GM21529 (cell line): ENCODE data around the gene PDZD2.
"Not testable (repeated sequence)": the region's sequence is repeated elsewhere in the genome, so short reads cannot be mapped to it uniquely, and the experiment has no call there.

Experiments used
- ATAC-seq: cut with Tn5 transposase; IDR thresholded peaks from one replicate; pipeline ENCODE4 v1.9.1; 2021; ENCODE audit not compliant: unreplicated experiment

PDZD2 gene

GRCh38 chr5:32029261-32029660 lies 390.3 kb downstream of the PDZD2 start:
- no peak for ATAC-seq

GRCh38 chr5:32029781-32030180 lies 390.9 kb downstream of the PDZD2 start:
- no peak for ATAC-seq

GRCh38 chr5:32030222-32030621 lies 391.3 kb downstream of the PDZD2 start:
- no peak for ATAC-seq

GRCh38 chr5:32030686-32031085 lies 391.8 kb downstream of the PDZD2 start:
- no peak for ATAC-seq

GRCh38 chr5:32031089-32031488 lies 392.2 kb downstream of the PDZD2 start:
- no peak for ATAC-seq

GRCh38 chr5:32038523-32038922 lies 399.6 kb downstream of the PDZD2 start:
- no peak for ATAC-seq

- ATAC-seq, result not testable (repeated sequence)
Measured at GRCh38 chr5:32039133-32039532, 400.2 kb downstream of the PDZD2 start.

- not testable (repeated sequence) for ATAC-seq
Measured at GRCh38 chr5:32039601-32040000, 400.7 kb downstream of the PDZD2 start.

- ATAC-seq, result not testable (repeated sequence)
Measured at GRCh38 chr5:32040181-32040695, 401.3 kb downstream of the PDZD2 start.

GRCh38 chr5:32042551-32042961 lies 403.6 kb downstream of the PDZD2 start:
- no peak for ATAC-seq

GRCh38 chr5:32043105-32043504 lies 404.2 kb downstream of the PDZD2 start:
- ATAC-seq, result no peak

GRCh38 chr5:32044434-32044833 lies 405.5 kb downstream of the PDZD2 start:
- no peak for ATAC-seq

- ATAC-seq, result no peak
Measured at GRCh38 chr5:32044939-32045338, 406.0 kb downstream of the PDZD2 start.

- ATAC-seq, result no peak
Measured at GRCh38 chr5:32047056-32047455, 408.1 kb downstream of the PDZD2 start.

GRCh38 chr5:32051796-32052195 lies 412.9 kb downstream of the PDZD2 start:
- no peak for ATAC-seq

GRCh38 chr5:32055891-32056866 lies 417.2 kb downstream of the PDZD2 start:
- ATAC-seq, result no peak

- no peak for ATAC-seq
Measured at GRCh38 chr5:32057187-32058096, 418.5 kb downstream of the PDZD2 start.

- no peak for ATAC-seq
Measured at GRCh38 chr5:32058101-32058500, 419.2 kb downstream of the PDZD2 start.

- ATAC-seq, result no peak
Measured at GRCh38 chr5:32058997-32059396, 420.1 kb downstream of the PDZD2 start.

GRCh38 chr5:32059761-32060530 lies 421.0 kb downstream of the PDZD2 start:
- ATAC-seq, result no peak

GRCh38 chr5:32061236-32061635 lies 422.3 kb downstream of the PDZD2 start:
- ATAC-seq, result no peak
